Smooth muscle cell (in vitro differentiated cells): ENCODE results near the gene TMEM178B. TPM values are rescaled to one million over a fixed set of nuclear protein-coding genes. Genes with fewer than 3 reads are reported as not detected.

ENCODE experiments used
- DNase-seq: peaks from one replicate; lab custom pipeline; 2025; ENCODE audit not compliant: unreplicated experiment; lab: John Stamatoyannopoulos, UW
- H2AFZ ChIP-seq: fragments of 200-600 bp; sonication (generic); 2 replicates; pipeline ENCODE4 v1.6.0; 2016; ENCODE audit warnings: antibody characterized with exemption, low read depth, mild to moderate bottlenecking
- H3F3A ChIP-seq: fragments of 200-600 bp; sonication (generic); 2 replicates; pipeline ENCODE4 v1.6.0; 2017; ENCODE audit warnings: antibody characterized with exemption, low read depth
- H3K27ac ChIP-seq: fragments of 200-600 bp; sonication (generic); 2 replicates; pipeline ENCODE4 v1.5.1; 2016; ENCODE audit warnings: low read depth, mild to moderate bottlenecking
- H3K27me3 ChIP-seq: fragments of 200-600 bp; sonication (generic); 2 replicates; pipeline ENCODE4 v1.6.1; 2016; ENCODE audit warnings: low read depth, mild to moderate bottlenecking
- H3K36me3 ChIP-seq: fragments of 200-600 bp; sonication (generic); 2 replicates; pipeline ENCODE4 v1.5.1; 2016; ENCODE audit warnings: low read depth
- H3K4me1 ChIP-seq: fragments of 200-600 bp; sonication (generic); 2 replicates; pipeline ENCODE4 v1.5.1; 2016; ENCODE audit warnings: low read depth
- H3K4me2 ChIP-seq: fragments of 200-600 bp; sonication (generic); 2 replicates; pipeline ENCODE4 v1.6.0; 2016; ENCODE audit warnings: mild to moderate bottlenecking
- H3K4me3 ChIP-seq: fragments of 200-600 bp; sonication (generic); 2 replicates; pipeline ENCODE4 v1.5.1; 2016; ENCODE audit warnings: mild to moderate bottlenecking
- H3K79me2 ChIP-seq: fragments of 200-600 bp; sonication (generic); 2 replicates; pipeline ENCODE4 v1.6.0; 2016; ENCODE audit warnings: low read depth, mild to moderate bottlenecking
- H3K9ac ChIP-seq: fragments of 200-600 bp; sonication (generic); 2 replicates; pipeline ENCODE4 v1.6.0; 2016; ENCODE audit warnings: low read depth
- H3K9me3 ChIP-seq: fragments of 200-600 bp; sonication (generic); replicated peaks from 2 replicates; pipeline ENCODE4 v1.5.1; 2016; ENCODE audit warnings: low read depth
- H4K20me1 ChIP-seq: fragments of 200-600 bp; sonication (generic); 2 replicates; pipeline ENCODE4 v1.6.0; 2016; ENCODE audit warnings: low read depth
- CTCF ChIP-seq: fragments of 200-600 bp; sonication (generic); IDR thresholded peaks from 2 replicates; pipeline ENCODE4 v1.5.1; 2017; ENCODE audit warnings: borderline replicate concordance, mild to moderate bottlenecking, antibody characterized with exemption; ENCODE audit not compliant: insufficient read depth, poor library complexity, severe bottlenecking
- WGBS: methylation state at CpG from one replicate; pipeline ENCODE4 v1.1.7; 2016; ENCODE audit warnings: low lambda C conversion rate; 5-methylcytosine and 5-hydroxymethylcytosine counted together
- polyA plus RNA-seq: library from polyadenylated mRNA; unstranded; fragments of >200 nt; fragmentation: Nextera tagmentation; extraction: Ambion mirVana; gene quantifications from 2 replicates; pipeline ENCODE4 v1.2.1, GENCODE V29; 2016
- total RNA-seq: library from RNA; depleted of rRNA; stranded (reverse); fragments of >200 nt; gene quantifications from 2 replicates; pipeline ENCODE4 v1.2.3, GENCODE V29; 2014

TMEM178B gene
- total and polyA plus RNA-seq, 2 experiments from 2014 or later = 0.72 TPM; not detected in 1

- no peaks in the 10 kb centered on the region for H3K36me3 ChIP-seq
- no peak overlapping the region for H3K4me2 ChIP-seq
- no peaks in the 10 kb centered on the region for H4K20me1 ChIP-seq
- no peaks in the 10 kb centered on the region for H3K79me2 ChIP-seq
- no peaks in the 10 kb centered on the region for H3K27me3 ChIP-seq
- H2AFZ ChIP-seq = no peak overlapping the region
- no peak overlapping the region for H3K4me3 ChIP-seq
- no peak for TF ChIP-seq CTCF
- no peaks in the 10 kb centered on the region for H3F3A ChIP-seq
- H3K4me1 ChIP-seq = no peaks in the 10 kb centered on the region
- no peaks in the 10 kb centered on the region for H3K9me3 ChIP-seq
- DNase-seq = no peak
- 90% methylated on average over 14 of the region's 14 CpGs for WGBS
- no peak overlapping the region for H3K27ac ChIP-seq
- H3K9ac ChIP-seq = no peak overlapping the region
These were observed 111.6 kb downstream of the TMEM178B start for GRCh38 chr7:141185369-141185967.

GRCh38 chr7:141189231-141189630 is 115.4 kb downstream of the TMEM178B start:
- 89% methylated on average over 4 of the region's 4 CpGs for whole genome bisulfite sequencing
- DNase-seq = no peak
- Histone ChIP-seq H3K36me3 (no peaks in the 10 kb centered on the region), H3K9ac (no peak overlapping the region), H4K20me1 (no peaks in the 10 kb centered on the region), H2AFZ (no peak overlapping the region), H3K9me3 (no peaks in the 10 kb centered on the region), H3K27me3 (no peaks in the 10 kb centered on the region), H3K4me2 (no peak overlapping the region), H3K4me1 (no peaks in the 10 kb centered on the region), H3K4me3 (no peak overlapping the region), H3F3A (no peaks in the 10 kb centered on the region), H3K27ac (no peak overlapping the region), H3K79me2 (no peaks in the 10 kb centered on the region)
- TF ChIP-seq CTCF = no peak

- Histone ChIP-seq H3K9ac (no peak overlapping the region), H2AFZ (no peak overlapping the region), H3K79me2 (no peaks in the 10 kb centered on the region), H3K4me3 (no peak overlapping the region), H3K36me3 (no peaks in the 10 kb centered on the region), H3K27ac (no peak overlapping the region), H3K27me3 (no peaks in the 10 kb centered on the region), H4K20me1 (no peaks in the 10 kb centered on the region), H3F3A (no peaks in the 10 kb centered on the region), H3K4me1 (no peaks in the 10 kb centered on the region), H3K9me3 (no peaks in the 10 kb centered on the region), H3K4me2 (no peak overlapping the region)
- TF ChIP-seq CTCF = no peak
- DNase-seq = no peak
- WGBS = 70% methylated on average over 5 of the region's 5 CpGs
These were observed 116.6 kb downstream of the TMEM178B start for GRCh38 chr7:141190495-141190894.

GRCh38 chr7:141191277-141191676 is 117.4 kb downstream of the TMEM178B start:
- Histone ChIP-seq H3F3A (no peaks in the 10 kb centered on the region), H3K9ac (no peak overlapping the region), H3K27me3 (no peaks in the 10 kb centered on the region), H3K4me2 (no peak overlapping the region), H3K36me3 (no peaks in the 10 kb centered on the region), H3K79me2 (no peaks in the 10 kb centered on the region), H2AFZ (no peak overlapping the region), H4K20me1 (no peaks in the 10 kb centered on the region), H3K4me3 (no peak overlapping the region), H3K9me3 (no peaks in the 10 kb centered on the region), H3K27ac (no peak overlapping the region), H3K4me1 (no peaks in the 10 kb centered on the region)
- TF ChIP-seq CTCF = no peak
- no peak for DNase-seq
- 96% methylated on average over 3 of the region's 3 CpGs for WGBS
